Measurements from ENCODE around the gene ADPGK. TPM values are rescaled to one million over a fixed set of nuclear protein-coding genes. Genes with fewer than 3 reads are reported as not detected.

Gene ADPGK
- total RNA-seq, 1 experiment from 2014 or later = 54.8 TPM

GRCh38 chr15:72735111-72735510, 48.4 kb downstream of the ADPGK start:
- no peaks in the 10 kb centered on the region for H3K4me1 ChIP-seq (ENCODE audit: insufficient read depth, low read length)
- H3K4me3 Mint-ChIP-seq = no peak overlapping the region
- no peaks in the 10 kb centered on the region for H3K27me3 ChIP-seq (ENCODE audit: insufficient read depth, low read length)

More at GRCh38 chr15:72735111-72735510, 48.4 kb downstream of the ADPGK start:
- Histone ChIP-seq H3K79me2 (ENCODE audit: insufficient read depth, low read length) (no peaks in the 10 kb centered on the region), H3K9ac (ENCODE audit: extremely low read depth, insufficient read length, low read length) (no peak overlapping the region), H3K14ac (ENCODE audit: insufficient read depth, low read length) (no peak overlapping the region), H2BK20ac (ENCODE audit: low read depth, low read length, poor library complexity, severe bottlenecking) (no peak overlapping the region), H2BK5ac (ENCODE audit: insufficient read length, low read length) (no peak overlapping the region), H3K23ac (ENCODE audit: insufficient read length, low read depth, low read length) (no peak overlapping the region), H3K18ac (ENCODE audit: insufficient read length, low read depth, low read length) (no peak overlapping the region), H3K4ac (ENCODE audit: low read depth, low read length) (no peak overlapping the region), H2AK5ac (ENCODE audit: insufficient read length, low read length) (no peak overlapping the region), H4K20me1 (ENCODE audit: control insufficient read depth, insufficient read depth, insufficient read length) (no peaks in the 10 kb centered on the region), H2AFZ (ENCODE audit: low read length) (no peak overlapping the region), H3T11ph (ENCODE audit: low read length) (no peak overlapping the region), H4K8ac (replicated peaks; ENCODE audit: insufficient read length, low read depth, low read length) (no peak overlapping the region), H3K56ac (ENCODE audit: insufficient read length, low read depth, low read length) (no peak overlapping the region), H3K9me3 (ENCODE audit: control insufficient read depth, low read depth, low read length) (no peaks in the 10 kb centered on the region), H4K91ac (ENCODE audit: insufficient read length, low read depth, low read length) (no peak overlapping the region), H3K27ac (ENCODE audit: insufficient read length, low read depth, low read length) (no peak overlapping the region), H2BK12ac (ENCODE audit: insufficient read length, low read depth, low read length) (no peak overlapping the region), H2BK120ac (ENCODE audit: low read depth, low read length, poor library complexity, severe bottlenecking) (no peak overlapping the region), H3K4me2 (ENCODE audit: insufficient read depth, insufficient read length, low read length) (no peak overlapping the region), H4K5ac (ENCODE audit: insufficient read length, low read depth, low read length) (no peak overlapping the region), H2BK15ac (ENCODE audit: low read depth, low read length) (no peak overlapping the region), H3K79me1 (ENCODE audit: insufficient read depth, low read depth, low read length, poor library complexity, severe bottlenecking) (no peaks in the 10 kb centered on the region), H3K23me2 (ENCODE audit: insufficient read length, low read depth, low read length, poor library complexity, severe bottlenecking) (no peaks in the 10 kb centered on the region)
- Mint-ChIP-seq H3K9me3 (no peaks in the 10 kb centered on the region), H3K27me3 (ENCODE audit: low read depth) (no peaks in the 10 kb centered on the region), H3K4me1 (no peaks in the 10 kb centered on the region), H3K36me3 (ENCODE audit: insufficient read depth in 1 of 3, low read depth in 3 of 3) (peaks cover 31 to 61% (median 53%) of the 10 kb centered on the region in 3 experiments), H3K27ac (no peak overlapping the region)
- no CpG with 5 or more reads among the region's 2 CpGs for WGBS (ENCODE audit: extremely low coverage, insufficient read length, low lambda C conversion rate)
- no peak for DNase-seq
- no peak for TF ChIP-seq CTCF (conservative IDR thresholded peaks at IDR 0.05)
